ENCODE data around the gene EEF1A2.

DNA sequence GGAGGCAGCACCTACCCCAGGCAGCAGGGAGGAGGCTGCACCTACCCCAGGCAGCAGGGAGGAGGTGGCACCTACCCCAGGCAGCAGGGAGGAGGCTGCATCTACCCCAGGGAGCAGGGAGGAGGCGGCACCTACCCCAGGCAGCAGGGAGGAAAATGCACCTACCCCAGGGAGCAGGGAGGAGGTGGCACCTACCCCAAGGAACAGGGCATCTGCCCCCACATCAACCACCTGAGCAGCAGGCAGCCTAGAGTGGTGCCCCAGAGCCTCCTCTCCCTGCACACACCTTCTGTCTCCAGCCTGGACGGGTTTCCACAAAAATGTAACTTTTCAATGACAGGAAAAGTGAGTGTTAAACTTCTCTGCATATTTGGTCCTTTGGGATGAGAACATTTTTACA is 36.6 kb downstream of the EEF1A2 start:
- TF ChIP-seq, protein P1, sequence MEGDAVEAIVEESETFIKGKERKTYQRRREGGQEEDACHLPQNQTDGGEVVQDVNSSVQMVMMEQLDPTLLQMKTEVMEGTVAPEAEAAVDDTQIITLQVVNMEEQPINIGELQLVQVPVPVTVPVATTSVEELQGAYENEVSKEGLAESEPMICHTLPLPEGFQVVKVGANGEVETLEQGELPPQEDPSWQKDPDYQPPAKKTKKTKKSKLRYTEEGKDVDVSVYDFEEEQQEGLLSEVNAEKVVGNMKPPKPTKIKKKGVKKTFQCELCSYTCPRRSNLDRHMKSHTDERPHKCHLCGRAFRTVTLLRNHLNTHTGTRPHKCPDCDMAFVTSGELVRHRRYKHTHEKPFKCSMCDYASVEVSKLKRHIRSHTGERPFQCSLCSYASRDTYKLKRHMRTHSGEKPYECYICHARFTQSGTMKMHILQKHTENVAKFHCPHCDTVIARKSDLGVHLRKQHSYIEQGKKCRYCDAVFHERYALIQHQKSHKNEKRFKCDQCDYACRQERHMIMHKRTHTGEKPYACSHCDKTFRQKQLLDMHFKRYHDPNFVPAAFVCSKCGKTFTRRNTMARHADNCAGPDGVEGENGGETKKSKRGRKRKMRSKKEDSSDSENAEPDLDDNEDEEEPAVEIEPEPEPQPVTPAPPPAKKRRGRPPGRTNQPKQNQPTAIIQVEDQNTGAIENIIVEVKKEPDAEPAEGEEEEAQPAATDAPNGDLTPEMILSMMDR (IDR thresholded peaks at IDR 0.05; ENCODE audit: low read length): no peak
- no peak for TF ChIP-seq EZH2 (IDR thresholded peaks at IDR 0.05; ENCODE audit: borderline replicate concordance, low read length)

Measured in OCI-LY1 (cell line).